ENCODE data around the gene ANKRD13B. TPM values are rescaled to one million over a fixed set of nuclear protein-coding genes. Genes with fewer than 3 reads are reported as not detected.

ANKRD13B gene
- total and polyA plus RNA-seq, 2 of the 13 experiments (the other 11 are each of a cell fraction or from before 2014, with no cell fraction given): 1.7 to 1.8 TPM

DNA sequence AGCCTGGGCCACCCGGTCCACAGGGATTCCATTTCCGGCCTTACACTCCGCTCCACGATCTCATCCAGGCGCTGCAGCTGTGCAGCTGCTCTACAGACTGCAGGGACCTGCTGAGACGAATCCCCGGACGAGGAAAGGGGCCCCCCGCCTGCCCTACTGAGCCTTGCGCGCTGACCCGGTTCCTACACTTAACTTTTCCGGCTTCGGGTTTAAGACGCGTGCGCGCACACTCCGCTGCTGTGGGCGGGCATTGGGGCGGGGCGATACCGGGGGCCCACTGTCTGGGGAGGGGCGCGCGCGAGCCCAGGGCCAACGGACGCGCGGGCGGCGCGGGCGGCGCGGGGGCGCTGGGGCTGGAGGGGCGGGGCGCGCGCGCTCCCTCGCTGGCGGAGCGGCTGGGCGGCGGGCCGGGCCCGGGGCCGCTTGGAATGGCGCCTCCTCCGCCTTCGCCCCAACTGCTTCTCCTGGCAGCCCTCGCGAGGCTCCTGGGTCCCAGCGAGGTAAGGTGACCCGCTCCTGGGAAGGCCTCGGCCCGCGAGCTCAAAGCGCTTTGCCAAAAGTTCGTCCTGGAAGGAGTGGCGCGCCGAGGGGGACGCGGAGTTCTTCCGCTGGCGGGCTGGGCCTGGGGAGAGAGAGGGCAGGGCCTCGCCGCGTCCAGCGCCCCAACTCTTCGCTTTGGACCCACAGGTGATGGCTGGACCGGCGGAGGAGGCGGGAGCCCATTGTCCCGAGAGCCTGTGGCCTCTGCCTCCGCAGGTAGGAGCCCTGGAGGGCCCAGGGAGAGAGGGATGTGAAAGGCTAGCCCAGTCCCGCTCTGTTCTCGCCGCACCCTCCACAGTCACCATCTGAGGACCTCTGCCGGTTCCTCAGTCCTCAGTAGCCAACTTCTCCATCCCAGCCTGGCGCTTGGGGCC lies 24.3 kb upstream of the ANKRD13B start, which contains the start of gene TP53I13 (continued):
- TF ChIP-seq, protein P1, sequence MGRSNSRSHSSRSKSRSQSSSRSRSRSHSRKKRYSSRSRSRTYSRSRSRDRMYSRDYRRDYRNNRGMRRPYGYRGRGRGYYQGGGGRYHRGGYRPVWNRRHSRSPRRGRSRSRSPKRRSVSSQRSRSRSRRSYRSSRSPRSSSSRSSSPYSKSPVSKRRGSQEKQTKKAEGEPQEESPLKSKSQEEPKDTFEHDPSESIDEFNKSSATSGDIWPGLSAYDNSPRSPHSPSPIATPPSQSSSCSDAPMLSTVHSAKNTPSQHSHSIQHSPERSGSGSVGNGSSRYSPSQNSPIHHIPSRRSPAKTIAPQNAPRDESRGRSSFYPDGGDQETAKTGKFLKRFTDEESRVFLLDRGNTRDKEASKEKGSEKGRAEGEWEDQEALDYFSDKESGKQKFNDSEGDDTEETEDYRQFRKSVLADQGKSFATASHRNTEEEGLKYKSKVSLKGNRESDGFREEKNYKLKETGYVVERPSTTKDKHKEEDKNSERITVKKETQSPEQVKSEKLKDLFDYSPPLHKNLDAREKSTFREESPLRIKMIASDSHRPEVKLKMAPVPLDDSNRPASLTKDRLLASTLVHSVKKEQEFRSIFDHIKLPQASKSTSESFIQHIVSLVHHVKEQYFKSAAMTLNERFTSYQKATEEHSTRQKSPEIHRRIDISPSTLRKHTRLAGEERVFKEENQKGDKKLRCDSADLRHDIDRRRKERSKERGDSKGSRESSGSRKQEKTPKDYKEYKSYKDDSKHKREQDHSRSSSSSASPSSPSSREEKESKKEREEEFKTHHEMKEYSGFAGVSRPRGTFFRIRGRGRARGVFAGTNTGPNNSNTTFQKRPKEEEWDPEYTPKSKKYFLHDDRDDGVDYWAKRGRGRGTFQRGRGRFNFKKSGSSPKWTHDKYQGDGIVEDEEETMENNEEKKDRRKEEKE (IDR thresholded peaks at IDR 0.05): no peak
- TF ChIP-seq ESRRA (CRISPR knock-in tag; IDR thresholded peaks at IDR 0.05; ENCODE audit: low read depth): no peak
- TF ChIP-seq, protein P2, sequence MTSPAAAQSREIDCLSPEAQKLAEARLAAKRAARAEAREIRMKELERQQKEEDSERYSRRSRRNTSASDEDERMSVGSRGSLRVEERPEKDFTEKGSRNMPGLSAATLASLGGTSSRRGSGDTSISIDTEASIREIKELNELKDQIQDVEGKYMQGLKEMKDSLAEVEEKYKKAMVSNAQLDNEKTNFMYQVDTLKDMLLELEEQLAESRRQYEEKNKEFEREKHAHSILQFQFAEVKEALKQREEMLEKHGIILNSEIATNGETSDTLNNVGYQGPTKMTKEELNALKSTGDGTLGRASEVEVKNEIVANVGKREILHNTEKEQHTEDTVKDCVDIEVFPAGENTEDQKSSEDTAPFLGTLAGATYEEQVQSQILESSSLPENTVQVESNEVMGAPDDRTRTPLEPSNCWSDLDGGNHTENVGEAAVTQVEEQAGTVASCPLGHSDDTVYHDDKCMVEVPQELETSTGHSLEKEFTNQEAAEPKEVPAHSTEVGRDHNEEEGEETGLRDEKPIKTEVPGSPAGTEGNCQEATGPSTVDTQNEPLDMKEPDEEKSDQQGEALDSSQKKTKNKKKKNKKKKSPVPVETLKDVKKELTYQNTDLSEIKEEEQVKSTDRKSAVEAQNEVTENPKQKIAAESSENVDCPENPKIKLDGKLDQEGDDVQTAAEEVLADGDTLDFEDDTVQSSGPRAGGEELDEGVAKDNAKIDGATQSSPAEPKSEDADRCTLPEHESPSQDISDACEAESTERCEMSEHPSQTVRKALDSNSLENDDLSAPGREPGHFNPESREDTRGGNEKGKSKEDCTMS (CRISPR knock-in tag; conservative IDR thresholded peaks at IDR 0.05): no peak
- no peak for TF ChIP-seq ZNF605 (CRISPR knock-in tag; IDR thresholded peaks at IDR 0.05)
- TF ChIP-seq NONO (IDR thresholded peaks at IDR 0.05): no peak
- 0 out of 2 replicates have a peak, but pooled peaks have one; percentile 49 for TF ChIP-seq NONO (CRISPR knock-in tag; conservative IDR thresholded peaks at IDR 0.05)
- no peak for TF ChIP-seq ZNF775 (CRISPR knock-in tag; IDR thresholded peaks at IDR 0.05; ENCODE audit: borderline replicate concordance)
- TF ChIP-seq ARNT (IDR thresholded peaks at IDR 0.05): no peak
- no peak for TF ChIP-seq SMAD3 (CRISPR knock-in tag; IDR thresholded peaks at IDR 0.05)
- TF ChIP-seq ZNF549 (CRISPR knock-in tag; IDR thresholded peaks at IDR 0.05): no peak
- no peak for TF ChIP-seq ZIK1 (CRISPR knock-in tag; IDR thresholded peaks at IDR 0.05; ENCODE audit: borderline replicate concordance, low read depth)
- TF ChIP-seq, protein P3, sequence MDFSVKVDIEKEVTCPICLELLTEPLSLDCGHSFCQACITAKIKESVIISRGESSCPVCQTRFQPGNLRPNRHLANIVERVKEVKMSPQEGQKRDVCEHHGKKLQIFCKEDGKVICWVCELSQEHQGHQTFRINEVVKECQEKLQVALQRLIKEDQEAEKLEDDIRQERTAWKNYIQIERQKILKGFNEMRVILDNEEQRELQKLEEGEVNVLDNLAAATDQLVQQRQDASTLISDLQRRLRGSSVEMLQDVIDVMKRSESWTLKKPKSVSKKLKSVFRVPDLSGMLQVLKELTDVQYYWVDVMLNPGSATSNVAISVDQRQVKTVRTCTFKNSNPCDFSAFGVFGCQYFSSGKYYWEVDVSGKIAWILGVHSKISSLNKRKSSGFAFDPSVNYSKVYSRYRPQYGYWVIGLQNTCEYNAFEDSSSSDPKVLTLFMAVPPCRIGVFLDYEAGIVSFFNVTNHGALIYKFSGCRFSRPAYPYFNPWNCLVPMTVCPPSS (IDR thresholded peaks at IDR 0.05): no peak
- TF ChIP-seq, protein P4, sequence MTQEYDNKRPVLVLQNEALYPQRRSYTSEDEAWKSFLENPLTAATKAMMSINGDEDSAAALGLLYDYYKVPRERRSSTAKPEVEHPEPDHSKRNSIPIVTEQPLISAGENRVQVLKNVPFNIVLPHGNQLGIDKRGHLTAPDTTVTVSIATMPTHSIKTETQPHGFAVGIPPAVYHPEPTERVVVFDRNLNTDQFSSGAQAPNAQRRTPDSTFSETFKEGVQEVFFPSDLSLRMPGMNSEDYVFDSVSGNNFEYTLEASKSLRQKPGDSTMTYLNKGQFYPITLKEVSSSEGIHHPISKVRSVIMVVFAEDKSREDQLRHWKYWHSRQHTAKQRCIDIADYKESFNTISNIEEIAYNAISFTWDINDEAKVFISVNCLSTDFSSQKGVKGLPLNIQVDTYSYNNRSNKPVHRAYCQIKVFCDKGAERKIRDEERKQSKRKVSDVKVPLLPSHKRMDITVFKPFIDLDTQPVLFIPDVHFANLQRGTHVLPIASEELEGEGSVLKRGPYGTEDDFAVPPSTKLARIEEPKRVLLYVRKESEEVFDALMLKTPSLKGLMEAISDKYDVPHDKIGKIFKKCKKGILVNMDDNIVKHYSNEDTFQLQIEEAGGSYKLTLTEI (CRISPR knock-in tag; conservative IDR thresholded peaks at IDR 0.05): no peak
- TF ChIP-seq, protein P5, sequence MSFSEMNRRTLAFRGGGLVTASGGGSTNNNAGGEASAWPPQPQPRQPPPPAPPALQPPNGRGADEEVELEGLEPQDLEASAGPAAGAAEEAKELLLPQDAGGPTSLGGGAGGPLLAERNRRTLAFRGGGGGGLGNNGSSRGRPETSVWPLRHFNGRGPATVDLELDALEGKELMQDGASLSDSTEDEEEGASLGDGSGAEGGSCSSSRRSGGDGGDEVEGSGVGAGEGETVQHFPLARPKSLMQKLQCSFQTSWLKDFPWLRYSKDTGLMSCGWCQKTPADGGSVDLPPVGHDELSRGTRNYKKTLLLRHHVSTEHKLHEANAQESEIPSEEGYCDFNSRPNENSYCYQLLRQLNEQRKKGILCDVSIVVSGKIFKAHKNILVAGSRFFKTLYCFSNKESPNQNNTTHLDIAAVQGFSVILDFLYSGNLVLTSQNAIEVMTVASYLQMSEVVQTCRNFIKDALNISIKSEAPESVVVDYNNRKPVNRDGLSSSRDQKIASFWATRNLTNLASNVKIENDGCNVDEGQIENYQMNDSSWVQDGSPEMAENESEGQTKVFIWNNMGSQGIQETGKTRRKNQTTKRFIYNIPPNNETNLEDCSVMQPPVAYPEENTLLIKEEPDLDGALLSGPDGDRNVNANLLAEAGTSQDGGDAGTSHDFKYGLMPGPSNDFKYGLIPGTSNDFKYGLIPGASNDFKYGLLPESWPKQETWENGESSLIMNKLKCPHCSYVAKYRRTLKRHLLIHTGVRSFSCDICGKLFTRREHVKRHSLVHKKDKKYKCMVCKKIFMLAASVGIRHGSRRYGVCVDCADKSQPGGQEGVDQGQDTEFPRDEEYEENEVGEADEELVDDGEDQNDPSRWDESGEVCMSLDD (CRISPR knock-in tag; IDR thresholded peaks at IDR 0.05; ENCODE audit: borderline replicate concordance): no peak
- TF ChIP-seq, protein P6, sequence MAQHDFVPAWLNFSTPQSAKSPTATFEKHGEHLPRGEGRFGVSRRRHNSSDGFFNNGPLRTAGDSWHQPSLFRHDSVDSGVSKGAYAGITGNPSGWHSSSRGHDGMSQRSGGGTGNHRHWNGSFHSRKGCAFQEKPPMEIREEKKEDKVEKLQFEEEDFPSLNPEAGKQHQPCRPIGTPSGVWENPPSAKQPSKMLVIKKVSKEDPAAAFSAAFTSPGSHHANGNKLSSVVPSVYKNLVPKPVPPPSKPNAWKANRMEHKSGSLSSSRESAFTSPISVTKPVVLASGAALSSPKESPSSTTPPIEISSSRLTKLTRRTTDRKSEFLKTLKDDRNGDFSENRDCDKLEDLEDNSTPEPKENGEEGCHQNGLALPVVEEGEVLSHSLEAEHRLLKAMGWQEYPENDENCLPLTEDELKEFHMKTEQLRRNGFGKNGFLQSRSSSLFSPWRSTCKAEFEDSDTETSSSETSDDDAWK (CRISPR knock-in tag; IDR thresholded peaks at IDR 0.05): no peak

Measured in HepG2 (cell line).